Kasumi-1 (cell line): ENCODE measurements around the gene A4GNT.

Source experiments
- DNase-seq, 2 experiments: peaks; one replicate each; lab custom pipeline; 2025; lab: John Stamatoyannopoulos, UW

Gene A4GNT

GRCh38 chr3:138078901-138079344 is 53.3 kb downstream of the A4GNT start:
- DNase-seq = no peak

GRCh38 chr3:138078096-138078495 is 54.1 kb downstream of the A4GNT start:
- DNase-seq = no peak
